ENCODE results near the gene TAP1.

Gene TAP1

GRCh38 chr6:32832535-32832934 lies 21.0 kb downstream of the TAP1 start:
- no peak for DNase-seq
- H3K4me3 ChIP-seq (ENCODE audit: insufficient read depth, low read depth, low read length, poor library complexity, severe bottlenecking) = no peak overlapping the region

GRCh38 chr6:32830936-32831335 lies 22.6 kb downstream of the TAP1 start:
- Histone ChIP-seq H3K9me3 (ENCODE audit: control insufficient read depth, low read length) (no peaks in the 10 kb centered on the region), H3K36me3 (ENCODE audit: control insufficient read depth, insufficient read depth, low read length) (peaks cover 76% of the 10 kb centered on the region)

More at GRCh38 chr6:32832535-32832934, 21.0 kb downstream of the TAP1 start:
- H3K27me3 ChIP-seq (replicated peaks; ENCODE audit: control insufficient read depth, insufficient read depth, low read length, poor library complexity, severe bottlenecking) = no peaks in the 10 kb centered on the region
- H3K36me3 ChIP-seq (ENCODE audit: control insufficient read depth, insufficient read depth, low read length) = peaks cover 77% of the 10 kb centered on the region
- H3K9me3 ChIP-seq (ENCODE audit: control insufficient read depth, low read length) = no peaks in the 10 kb centered on the region
- H3K27ac ChIP-seq (ENCODE audit: insufficient read depth, low read length, poor library complexity, severe bottlenecking) = no peak overlapping the region
- H3K4me1 ChIP-seq (ENCODE audit: control insufficient read depth, insufficient read depth, low read length, poor library complexity, severe bottlenecking) = peaks cover 9% of the 10 kb centered on the region

GRCh38 chr6:32830017-32830416 lies 23.5 kb downstream of the TAP1 start:
- no peak for DNase-seq
- no peaks in the 10 kb centered on the region for H3K9me3 ChIP-seq (ENCODE audit: control insufficient read depth, low read length)
- peaks cover 68% of the 10 kb centered on the region for H3K36me3 ChIP-seq (ENCODE audit: control insufficient read depth, insufficient read depth, low read length)
- H3K27me3 ChIP-seq (replicated peaks; ENCODE audit: control insufficient read depth, insufficient read depth, low read length, poor library complexity, severe bottlenecking) = no peaks in the 10 kb centered on the region
- H3K27ac ChIP-seq (ENCODE audit: insufficient read depth, low read length, poor library complexity, severe bottlenecking) = no peak overlapping the region
- H3K4me1 ChIP-seq (ENCODE audit: control insufficient read depth, insufficient read depth, low read length, poor library complexity, severe bottlenecking) = no peaks in the 10 kb centered on the region
- H3K4me3 ChIP-seq (ENCODE audit: insufficient read depth, low read depth, low read length, poor library complexity, severe bottlenecking) = no peak overlapping the region

More at GRCh38 chr6:32830936-32831335, 22.6 kb downstream of the TAP1 start:
- Histone ChIP-seq H3K4me1 (ENCODE audit: control insufficient read depth, insufficient read depth, low read length, poor library complexity, severe bottlenecking) (no peaks in the 10 kb centered on the region), H3K27ac (ENCODE audit: insufficient read depth, low read length, poor library complexity, severe bottlenecking) (no peak overlapping the region), H3K27me3 (replicated peaks; ENCODE audit: control insufficient read depth, insufficient read depth, low read length, poor library complexity, severe bottlenecking) (no peaks in the 10 kb centered on the region), H3K4me3 (ENCODE audit: insufficient read depth, low read depth, low read length, poor library complexity, severe bottlenecking) (no peak overlapping the region)
- no peak for DNase-seq

GRCh38 chr6:32829495-32829894 lies 24.0 kb downstream of the TAP1 start:
- no peaks in the 10 kb centered on the region for H3K27me3 ChIP-seq (replicated peaks; ENCODE audit: control insufficient read depth, insufficient read depth, low read length, poor library complexity, severe bottlenecking)
- H3K36me3 ChIP-seq (ENCODE audit: control insufficient read depth, insufficient read depth, low read length) = peaks cover 63% of the 10 kb centered on the region
- H3K4me3 ChIP-seq (ENCODE audit: insufficient read depth, low read depth, low read length, poor library complexity, severe bottlenecking) = no peak overlapping the region
- no peak overlapping the region for H3K27ac ChIP-seq (ENCODE audit: insufficient read depth, low read length, poor library complexity, severe bottlenecking)
- H3K9me3 ChIP-seq (ENCODE audit: control insufficient read depth, low read length) = no peaks in the 10 kb centered on the region
- DNase-seq = no peak
- H3K4me1 ChIP-seq (ENCODE audit: control insufficient read depth, insufficient read depth, low read length, poor library complexity, severe bottlenecking) = no peaks in the 10 kb centered on the region

- Histone ChIP-seq H3K4me3 (ENCODE audit: insufficient read depth, low read depth, low read length, poor library complexity, severe bottlenecking) (no peak overlapping the region), H3K27me3 (replicated peaks; ENCODE audit: control insufficient read depth, insufficient read depth, low read length, poor library complexity, severe bottlenecking) (no peaks in the 10 kb centered on the region), H3K36me3 (ENCODE audit: control insufficient read depth, insufficient read depth, low read length) (peaks cover 43% of the 10 kb centered on the region), H3K9me3 (ENCODE audit: control insufficient read depth, low read length) (no peaks in the 10 kb centered on the region), H3K27ac (ENCODE audit: insufficient read depth, low read length, poor library complexity, severe bottlenecking) (no peak overlapping the region), H3K4me1 (ENCODE audit: control insufficient read depth, insufficient read depth, low read length, poor library complexity, severe bottlenecking) (no peaks in the 10 kb centered on the region)
- no peak for DNase-seq
Observed at GRCh38 chr6:32827025-32827424, 26.5 kb downstream of the TAP1 start.

- Histone ChIP-seq H3K9me3 (ENCODE audit: control insufficient read depth, low read length) (no peaks in the 10 kb centered on the region), H3K27me3 (replicated peaks; ENCODE audit: control insufficient read depth, insufficient read depth, low read length, poor library complexity, severe bottlenecking) (no peaks in the 10 kb centered on the region), H3K27ac (ENCODE audit: insufficient read depth, low read length, poor library complexity, severe bottlenecking) (no peak overlapping the region), H3K4me3 (ENCODE audit: insufficient read depth, low read depth, low read length, poor library complexity, severe bottlenecking) (no peak overlapping the region), H3K36me3 (ENCODE audit: control insufficient read depth, insufficient read depth, low read length) (peaks cover 35% of the 10 kb centered on the region), H3K4me1 (ENCODE audit: control insufficient read depth, insufficient read depth, low read length, poor library complexity, severe bottlenecking) (no peaks in the 10 kb centered on the region)
- no peak for DNase-seq
Observed at GRCh38 chr6:32825966-32826365, 27.5 kb downstream of the TAP1 start.

GRCh38 chr6:32819729-32820128 lies 33.8 kb downstream of the TAP1 start:
- H3K27ac ChIP-seq (ENCODE audit: insufficient read depth, low read length, poor library complexity, severe bottlenecking) = no peak overlapping the region
- H3K4me1 ChIP-seq (ENCODE audit: control insufficient read depth, insufficient read depth, low read length, poor library complexity, severe bottlenecking) = no peaks in the 10 kb centered on the region
- no peak for DNase-seq
- no peaks in the 10 kb centered on the region for H3K27me3 ChIP-seq (replicated peaks; ENCODE audit: control insufficient read depth, insufficient read depth, low read length, poor library complexity, severe bottlenecking)
- no peak overlapping the region for H3K4me3 ChIP-seq (ENCODE audit: insufficient read depth, low read depth, low read length, poor library complexity, severe bottlenecking)
- H3K36me3 ChIP-seq (ENCODE audit: control insufficient read depth, insufficient read depth, low read length) = no peaks in the 10 kb centered on the region
- no peaks in the 10 kb centered on the region for H3K9me3 ChIP-seq (ENCODE audit: control insufficient read depth, low read length)

GRCh38 chr6:32818867-32819266 lies 34.6 kb downstream of the TAP1 start:
- DNase-seq = no peak
- Histone ChIP-seq H3K27ac (ENCODE audit: insufficient read depth, low read length, poor library complexity, severe bottlenecking) (no peak overlapping the region), H3K27me3 (replicated peaks; ENCODE audit: control insufficient read depth, insufficient read depth, low read length, poor library complexity, severe bottlenecking) (no peaks in the 10 kb centered on the region), H3K36me3 (ENCODE audit: control insufficient read depth, insufficient read depth, low read length) (no peaks in the 10 kb centered on the region), H3K9me3 (ENCODE audit: control insufficient read depth, low read length) (no peaks in the 10 kb centered on the region), H3K4me3 (ENCODE audit: insufficient read depth, low read depth, low read length, poor library complexity, severe bottlenecking) (no peak overlapping the region), H3K4me1 (ENCODE audit: control insufficient read depth, insufficient read depth, low read length, poor library complexity, severe bottlenecking) (no peaks in the 10 kb centered on the region)

GRCh38 chr6:32816746-32817204 lies 36.7 kb downstream of the TAP1 start, which contains the start of gene HLA-DOB:
TSS of gene HLA-DOB (minus strand) at chr6:32817002. CDS start at chr6:32816951, 51 bp downstream.
- Histone ChIP-seq H3K36me3 (ENCODE audit: control insufficient read depth, insufficient read depth, low read length) (no peaks in the 10 kb centered on the region), H3K4me1 (ENCODE audit: control insufficient read depth, insufficient read depth, low read length, poor library complexity, severe bottlenecking) (no peaks in the 10 kb centered on the region), H3K27me3 (replicated peaks; ENCODE audit: control insufficient read depth, insufficient read depth, low read length, poor library complexity, severe bottlenecking) (no peaks in the 10 kb centered on the region), H3K4me3 (ENCODE audit: insufficient read depth, low read depth, low read length, poor library complexity, severe bottlenecking) (no peak within 1 kb of the TSS), H3K27ac (ENCODE audit: insufficient read depth, low read length, poor library complexity, severe bottlenecking) (no peak within 1 kb of the TSS), H3K9me3 (ENCODE audit: control insufficient read depth, low read length) (no peaks in the 10 kb centered on the region)
- DNase-seq = no peak

GRCh38 chr6:32815996-32816395 lies 37.5 kb downstream of the TAP1 start:
- Histone ChIP-seq H3K4me3 (ENCODE audit: insufficient read depth, low read depth, low read length, poor library complexity, severe bottlenecking) (no peak overlapping the region), H3K9me3 (ENCODE audit: control insufficient read depth, low read length) (no peaks in the 10 kb centered on the region), H3K27me3 (replicated peaks; ENCODE audit: control insufficient read depth, insufficient read depth, low read length, poor library complexity, severe bottlenecking) (no peaks in the 10 kb centered on the region), H3K36me3 (ENCODE audit: control insufficient read depth, insufficient read depth, low read length) (no peaks in the 10 kb centered on the region), H3K4me1 (ENCODE audit: control insufficient read depth, insufficient read depth, low read length, poor library complexity, severe bottlenecking) (no peaks in the 10 kb centered on the region), H3K27ac (ENCODE audit: insufficient read depth, low read length, poor library complexity, severe bottlenecking) (no peak overlapping the region)
- DNase-seq = no peak
